Gastrocnemius medialis (tissue), 4 donors: ENCODE measurements around the gene PSPN.

ENCODE experiments used
- CTCF ChIP-seq, 5 experiments: fragments of 450-650 bp in 3 of 5; fragments of 200-600 bp in 2 of 5; sonication (generic) in 2 of 5; IDR thresholded peaks in 4 of 5; conservative IDR thresholded peaks in 1 of 5; 1 replicate in 4 of 5; 2 replicates in 1 of 5; pipeline ENCODE4 v1.5.1; 2016 to 2019; ENCODE audit warnings: antibody characterized with exemption in 5 of 5, mild to moderate bottlenecking in 3 of 5, moderate library complexity in 3 of 5
- POLR2A ChIP-seq, 2 donors: fragments of 450-650 bp; IDR thresholded peaks; one replicate each; pipeline ENCODE4 v1.6.1; 2017; ENCODE audit warnings: antibody characterized with exemption in 2 of 2, mild to moderate bottlenecking in 2 of 2, moderate library complexity in 2 of 2

- TF ChIP-seq CTCF (IDR thresholded peaks at IDR 0.05 in 4 of 5, conservative IDR thresholded peaks at IDR 0.05 in 1 of 5) = no peak
- no peak for TF ChIP-seq POLR2A (IDR thresholded peaks at IDR 0.05)
Observed at GRCh38 chr19:6326815-6327214, 48.9 kb downstream of the PSPN start.
